Left lung (tissue), 10 donors: ENCODE data around the gene YWHAE. TPM values are rescaled to one million over a fixed set of nuclear protein-coding genes. Genes with fewer than 3 reads are reported as not detected.

Experiments used
- ATAC-seq: fragments of 200-7000 bp; cut with Tn5 transposase; one replicate; pipeline ENCODE4 v1.9.1; 2020; ENCODE audit warnings: moderate library complexity
- DNase-seq, 4 donors: peaks; one replicate each; pipeline ENCODE4 v3.0.0-alpha.2; 2013 to 2020
- H3K27ac ChIP-seq, 2 donors: fragments of 200-600 bp; sonication (generic) in 1 of 2; one replicate each; pipeline versions ENCODE4 v1.5.0 to v1.8.0; 2020 to 2021
- H3K27me3 ChIP-seq, 2 donors: fragments of 200-600 bp; sonication (generic) in 1 of 2; one replicate each; pipeline versions ENCODE4 v1.5.0 to v1.8.0; 2020 to 2021
- H3K36me3 ChIP-seq, 2 donors: fragments of 200-600 bp; sonication (generic) in 1 of 2; one replicate each; pipeline versions ENCODE4 v1.5.0 to v1.8.0; 2020 to 2021
- H3K4me1 ChIP-seq, 2 donors: fragments of 200-600 bp; one replicate each; pipeline ENCODE4 v1.8.0; 2021
- H3K4me3 ChIP-seq, 2 donors: fragments of 200-600 bp; sonication (generic) in 1 of 2; one replicate each; pipeline versions ENCODE4 v1.5.0 to v1.8.0; 2020 to 2021; ENCODE audit warnings: mild to moderate bottlenecking in 1 of 2
- H3K9me3 ChIP-seq, 2 donors: fragments of 200-600 bp; sonication (generic) in 1 of 2; one replicate each; pipeline versions ENCODE4 v1.5.0 to v1.8.0; 2020 to 2021
- intact Hi-C, 2 donors: fragments of 100-400 bp; cut with DNase I; formaldehyde crosslinking; loops; one replicate each; pipeline versions ENCODE4 v1.11.2 to v1.14.2; 2022
- polyA plus RNA-seq, 6 donors: library from polyadenylated mRNA; unstranded; fragments of 120-200 nt; gene quantifications; one replicate each; pipeline ENCODE4 v1.2.1, GENCODE V29; 2013; ENCODE audit not compliant: insufficient read length in 6 of 6
- total RNA-seq, 2 donors: library from RNA; stranded (reverse); fragmentation: NEBNext Ultra II Directional; extraction: Animal tissue kit (Norgen Biotek cat#: 25700); gene quantifications; one replicate each; pipeline ENCODE4 v1.2.1, GENCODE V29; 2021
- TF ChIP-seq, protein P1 (sequence below), 2 donors: fragments of 200-600 bp; sonication (generic) in 1 of 2; IDR thresholded peaks; one replicate each; pipeline versions ENCODE4 v1.5.0 to v1.8.0; 2021; ENCODE audit warnings: antibody characterized with exemption in 2 of 2
- donor health status: DM: no; HTN: yes; CAD: no.
- donor health status: DM: no; HTN: no; CAD: no.

YWHAE gene
- total and polyA plus RNA-seq, 8 donors: 437 to 933 (median 780) TPM

DNA sequence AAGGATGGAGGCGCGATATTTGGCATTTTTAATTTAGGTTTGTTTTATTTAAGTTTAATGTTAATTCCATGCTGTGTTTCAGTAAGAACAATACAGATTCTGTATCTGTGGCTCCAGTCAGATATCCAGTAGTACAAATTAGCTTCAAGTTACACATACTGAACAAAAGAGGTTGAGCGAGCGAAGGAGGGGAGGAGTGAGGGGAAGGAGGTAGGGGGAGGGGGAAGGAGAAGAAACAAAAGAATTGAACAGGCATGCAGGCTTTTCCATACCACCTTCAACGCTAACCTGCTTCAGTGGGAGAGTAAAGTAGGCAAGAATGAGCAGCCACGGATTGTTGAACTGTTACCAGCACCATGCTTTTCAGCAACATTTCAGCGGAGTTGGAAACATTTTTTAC is 55.5 kb downstream of the YWHAE start:
- peaks cover 11 to 45% of the 10 kb centered on the region in 2 donors for H3K36me3 ChIP-seq
- no peaks in the 10 kb centered on the region for H3K27me3 ChIP-seq
- no peaks in the 10 kb centered on the region for H3K9me3 ChIP-seq
- H3K4me3 ChIP-seq: no peak overlapping the region
- peaks cover 0 to 34% of the 10 kb centered on the region in 2 donors for H3K4me1 ChIP-seq
- intact Hi-C loops: loop anchor here in 1 of 2 donors (10.0 kb wide), 1 partner anchor 170 kb away; the partner anchor contains the start of gene INPP5K
- H3K27ac ChIP-seq: no peak overlapping the region
- DNase-seq: no peak
- ATAC-seq: no peak
- TF ChIP-seq, protein P1, sequence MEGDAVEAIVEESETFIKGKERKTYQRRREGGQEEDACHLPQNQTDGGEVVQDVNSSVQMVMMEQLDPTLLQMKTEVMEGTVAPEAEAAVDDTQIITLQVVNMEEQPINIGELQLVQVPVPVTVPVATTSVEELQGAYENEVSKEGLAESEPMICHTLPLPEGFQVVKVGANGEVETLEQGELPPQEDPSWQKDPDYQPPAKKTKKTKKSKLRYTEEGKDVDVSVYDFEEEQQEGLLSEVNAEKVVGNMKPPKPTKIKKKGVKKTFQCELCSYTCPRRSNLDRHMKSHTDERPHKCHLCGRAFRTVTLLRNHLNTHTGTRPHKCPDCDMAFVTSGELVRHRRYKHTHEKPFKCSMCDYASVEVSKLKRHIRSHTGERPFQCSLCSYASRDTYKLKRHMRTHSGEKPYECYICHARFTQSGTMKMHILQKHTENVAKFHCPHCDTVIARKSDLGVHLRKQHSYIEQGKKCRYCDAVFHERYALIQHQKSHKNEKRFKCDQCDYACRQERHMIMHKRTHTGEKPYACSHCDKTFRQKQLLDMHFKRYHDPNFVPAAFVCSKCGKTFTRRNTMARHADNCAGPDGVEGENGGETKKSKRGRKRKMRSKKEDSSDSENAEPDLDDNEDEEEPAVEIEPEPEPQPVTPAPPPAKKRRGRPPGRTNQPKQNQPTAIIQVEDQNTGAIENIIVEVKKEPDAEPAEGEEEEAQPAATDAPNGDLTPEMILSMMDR (IDR thresholded peaks at IDR 0.05): no peak

DNA sequence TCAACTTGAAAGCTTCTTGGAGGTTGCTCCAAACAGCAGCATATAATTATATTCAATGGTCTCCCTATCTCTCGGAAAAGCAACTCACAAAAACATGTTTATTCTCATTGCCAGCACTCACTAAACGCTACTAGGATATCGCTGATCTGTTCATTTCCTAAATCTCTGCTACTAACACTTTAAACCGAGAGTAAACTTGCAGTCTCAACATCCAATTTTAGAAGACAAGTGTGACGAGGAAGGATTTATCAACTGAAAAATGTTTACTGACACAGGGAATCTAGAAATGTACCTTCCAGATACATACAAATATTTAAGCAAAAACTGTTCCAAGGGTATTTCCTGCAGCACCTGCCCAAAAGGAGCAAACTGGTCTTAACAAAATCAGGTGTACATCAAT is 56.5 kb downstream of the YWHAE start:
- H3K4me3 ChIP-seq: no peak overlapping the region
- H3K4me1 ChIP-seq: peaks cover 0 to 29% of the 10 kb centered on the region in 2 donors
- DNase-seq (no peak), ATAC-seq (no peak)
- H3K27ac ChIP-seq: no peak overlapping the region
- TF ChIP-seq, protein P1 (IDR thresholded peaks at IDR 0.05): no peak
- H3K9me3 ChIP-seq: no peaks in the 10 kb centered on the region
- intact Hi-C loops: loop anchor here in 1 of 2 donors (10.0 kb wide), 1 partner anchor 171 kb away; the partner anchor contains the start of gene INPP5K
- peaks cover 11 to 36% of the 10 kb centered on the region in 2 donors for H3K36me3 ChIP-seq
- H3K27me3 ChIP-seq: no peaks in the 10 kb centered on the region

DNA sequence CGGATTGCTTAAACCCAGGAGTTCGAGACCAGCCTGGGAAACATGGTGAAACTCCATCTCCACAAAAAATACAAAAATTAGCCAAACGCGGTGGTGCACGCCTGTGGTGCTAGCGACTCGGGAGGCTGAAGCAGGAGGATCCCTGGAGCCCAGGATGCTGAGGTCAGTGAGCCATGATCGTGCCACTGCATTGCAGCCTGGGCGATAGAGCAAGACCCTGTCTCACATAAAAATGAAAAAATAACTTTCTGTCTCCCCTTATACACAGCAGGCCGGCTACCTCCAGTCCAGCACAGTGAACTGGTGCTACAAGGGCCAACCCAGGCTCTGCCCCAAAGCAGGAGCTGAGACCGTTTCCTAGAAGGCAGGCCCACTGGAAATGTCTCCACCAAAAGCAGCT is 59.7 kb downstream of the YWHAE start:
- no peak for DNase-seq
- TF ChIP-seq, protein P1 (IDR thresholded peaks at IDR 0.05): no peak

DNA sequence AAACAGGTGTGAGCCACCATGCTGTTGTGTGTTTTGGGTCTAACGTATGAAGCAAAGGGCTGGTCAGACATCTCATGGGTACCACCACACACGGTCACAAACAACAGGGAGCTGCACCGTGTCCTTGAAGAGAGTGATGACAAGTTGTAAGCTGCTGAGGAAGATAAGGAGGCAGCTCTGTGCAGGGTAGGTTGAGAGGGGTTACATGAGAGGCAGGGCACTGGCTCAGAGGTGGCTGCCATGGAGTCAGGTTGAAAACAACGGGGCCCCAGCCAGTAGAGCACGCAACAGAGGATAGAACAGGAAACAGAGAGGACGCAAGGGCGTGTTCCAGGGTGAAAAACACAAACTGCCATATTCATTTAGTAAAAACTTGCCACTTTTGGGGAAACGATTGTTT is 68.3 kb downstream of the YWHAE start:
- Histone ChIP-seq H3K27me3 (peaks cover 0 to 6% of the 10 kb centered on the region in 2 donors), H3K4me3 (no peak overlapping the region), H3K27ac (no peak overlapping the region), H3K9me3 (no peaks in the 10 kb centered on the region), H3K4me1 (no peaks in the 10 kb centered on the region), H3K36me3 (no peaks in the 10 kb centered on the region)
- DNase-seq (no peak), ATAC-seq (no peak)
- TF ChIP-seq, protein P1 (IDR thresholded peaks at IDR 0.05): no peak
- intact Hi-C loops: loop anchor here in 1 of 2 donors (5.0 kb wide), 1 partner anchor 54 kb away; the partner anchor contains the start of gene TRARG1

More for the DNA sequence above, 59.7 kb downstream of the YWHAE start:
- Histone ChIP-seq H3K27ac (no peak overlapping the region), H3K27me3 (no peaks in the 10 kb centered on the region), H3K4me1 (peaks cover 0 to 4% of the 10 kb centered on the region in 2 donors), H3K36me3 (peaks cover 11 to 25% of the 10 kb centered on the region in 2 donors), H3K9me3 (no peaks in the 10 kb centered on the region), H3K4me3 (no peak overlapping the region)
- intact Hi-C loops: loop anchor here in 1 of 2 donors (10.0 kb wide), 1 partner anchor 174 kb away; the partner anchor contains the start of gene INPP5K
- no peak for ATAC-seq

DNA sequence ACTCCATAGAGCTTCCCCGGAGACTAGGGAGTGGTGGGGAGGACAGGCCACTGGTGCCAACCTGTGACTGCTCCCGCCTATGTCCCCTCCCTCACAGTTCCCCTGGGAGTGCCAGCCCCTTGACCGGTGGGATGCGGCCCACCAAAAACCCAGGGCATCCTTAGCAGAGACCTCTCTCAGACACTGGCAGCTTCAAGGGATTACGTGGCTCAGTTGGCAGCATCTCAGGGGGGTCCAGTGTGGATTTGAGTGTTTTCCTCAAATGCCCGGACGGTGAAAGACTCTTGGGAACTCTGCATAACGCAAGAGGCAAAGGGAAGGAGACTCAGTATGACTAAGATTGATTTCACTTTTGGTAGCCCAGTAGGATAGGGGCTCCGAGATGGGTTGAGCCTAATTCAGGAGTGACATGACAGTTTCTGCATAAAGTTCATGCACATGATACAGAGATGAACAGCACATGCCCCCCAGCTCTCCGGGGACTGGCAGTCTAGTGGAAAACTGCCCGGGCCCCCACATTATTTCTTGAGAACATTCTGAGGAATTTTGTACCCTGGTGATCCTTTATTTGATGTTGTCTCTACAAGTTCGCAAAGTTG is 70.2 kb downstream of the YWHAE start:
- TF ChIP-seq, protein P1 (IDR thresholded peaks at IDR 0.05): no peak
- ATAC-seq: no peak

More for the DNA sequence above, 70.2 kb downstream of the YWHAE start:
- no peak for DNase-seq
- Histone ChIP-seq H3K27me3 (peaks cover 0 to 6% of the 10 kb centered on the region in 2 donors), H3K4me3 (no peak overlapping the region), H3K9me3 (no peaks in the 10 kb centered on the region), H3K36me3 (no peaks in the 10 kb centered on the region), H3K27ac (no peak overlapping the region), H3K4me1 (no peaks in the 10 kb centered on the region)
- intact Hi-C loops: loop anchor here in 1 of 2 donors (5.0 kb wide), 1 partner anchor 53 kb away; the partner anchor contains the start of gene TRARG1
